SK-N-SH treated with all-trans-retinoic acid at 6 μM for 48 hours (cell line): ENCODE data around the gene FNDC3B.

ENCODE experiments used
- TOX ChIP-seq: fragments of 250-450 bp; sonication (Bioruptor Pico); IDR thresholded peaks from 2 replicates; pipeline ENCODE4 v1.8.0; 2021; ENCODE audit warnings: mild to moderate bottlenecking, moderate library complexity, borderline replicate concordance
- TF ChIP-seq, protein P1 (sequence below): fragments of 250-450 bp; sonication (Bioruptor Pico); IDR thresholded peaks from 2 replicates; pipeline ENCODE4 v1.5.1; 2021; ENCODE audit warnings: mild to moderate bottlenecking, moderate library complexity

DNA sequence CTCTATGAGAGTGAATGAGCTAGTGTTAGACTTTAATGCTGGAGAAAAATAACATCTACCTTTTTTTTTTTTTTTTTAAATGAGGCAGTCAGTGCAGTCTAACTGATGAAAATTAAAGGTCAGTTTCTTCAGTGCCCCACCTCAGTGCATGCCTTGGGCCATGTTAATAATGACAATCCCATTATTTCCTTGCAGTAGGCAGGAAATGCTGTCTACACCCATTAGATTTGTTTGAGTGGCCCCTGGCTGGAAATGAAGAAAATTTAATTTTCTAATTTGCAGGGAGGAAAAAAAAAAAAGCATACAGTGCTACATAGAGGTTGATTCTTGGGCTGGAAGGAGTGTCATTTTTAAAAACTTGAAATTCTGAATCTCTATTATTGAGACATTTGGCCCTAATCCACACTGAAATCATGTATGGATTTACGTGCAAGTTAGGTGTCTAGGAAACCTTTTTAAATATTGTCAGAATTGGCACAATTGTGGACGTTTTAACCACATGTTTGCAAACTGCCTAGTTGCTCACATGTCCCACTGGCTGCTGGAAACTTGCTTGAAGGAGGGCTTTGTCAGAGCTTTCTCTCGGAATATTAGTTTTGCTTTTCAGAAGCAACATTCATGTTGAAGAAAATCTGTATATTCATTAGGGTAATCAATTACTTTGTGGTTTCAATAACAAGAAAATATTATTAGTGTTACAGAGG, 18.4 kb downstream of the FNDC3B start:
- TF ChIP-seq, protein P1, sequence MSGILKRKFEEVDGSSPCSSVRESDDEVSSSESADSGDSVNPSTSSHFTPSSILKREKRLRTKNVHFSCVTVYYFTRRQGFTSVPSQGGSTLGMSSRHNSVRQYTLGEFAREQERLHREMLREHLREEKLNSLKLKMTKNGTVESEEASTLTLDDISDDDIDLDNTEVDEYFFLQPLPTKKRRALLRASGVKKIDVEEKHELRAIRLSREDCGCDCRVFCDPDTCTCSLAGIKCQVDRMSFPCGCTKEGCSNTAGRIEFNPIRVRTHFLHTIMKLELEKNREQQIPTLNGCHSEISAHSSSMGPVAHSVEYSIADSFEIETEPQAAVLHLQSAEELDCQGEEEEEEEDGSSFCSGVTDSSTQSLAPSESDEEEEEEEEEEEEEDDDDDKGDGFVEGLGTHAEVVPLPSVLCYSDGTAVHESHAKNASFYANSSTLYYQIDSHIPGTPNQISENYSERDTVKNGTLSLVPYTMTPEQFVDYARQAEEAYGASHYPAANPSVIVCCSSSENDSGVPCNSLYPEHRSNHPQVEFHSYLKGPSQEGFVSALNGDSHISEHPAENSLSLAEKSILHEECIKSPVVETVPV, result no peak
- no peak for TF ChIP-seq TOX
